Measurements from ENCODE around the gene BATF2. TPM values are rescaled to one million over a fixed set of nuclear protein-coding genes. Genes with fewer than 3 reads are reported as not detected.

Gene BATF2
- total RNA-seq: under 0.01 and 0.51 TPM in 2 replicates

GRCh38 chr11:64996710-64997380, at the start of gene BATF2:
Gene BATF2 (minus strand): TSS chr11:64996971. CDS start chr11:64996914, 57 bp downstream.

GRCh38 chr11:65040847-65041622, 44.3 kb upstream of the BATF2 start, which contains the start of gene SAC3D1:
Gene SAC3D1 (plus strand): TSS chr11:65041210. CDS start chr11:65041293, 83 bp downstream.

GRCh38 chr11:65027213-65028067, 30.7 kb upstream of the BATF2 start, which contains the start of gene SNX15:
Gene SNX15 (plus strand): TSS chr11:65027439. CDS start chr11:65027538, 99 bp downstream.

GRCh38 chr11:65013888-65014725, 17.3 kb upstream of the BATF2 start, which contains the start of gene ARL2:
Gene ARL2 (plus strand): TSS chr11:65014160. CDS start chr11:65014208, 48 bp downstream.

GRCh38 chr11:64971421-64972233, 25.1 kb downstream of the BATF2 start, which contains the start of gene MAJIN:
Gene MAJIN (minus strand): TSS chr11:64972108. CDS start chr11:64959405, 12,703 bp downstream.

Other genes with a start within 250 kb of the BATF2 start
- 0.60 and 1.2 TPM in 2 replicates for gene PYGM, start 237.0 kb downstream of the BATF2 start, total RNA-seq
- 72.2 and 125 TPM in 2 replicates for gene SF1, start 218.4 kb downstream of the BATF2 start, total RNA-seq
- gene MAP4K2, start 193.8 kb downstream of the BATF2 start, total RNA-seq: 11.0 and 19.2 TPM in 2 replicates
- 13.4 and 34.0 TPM in 2 replicates for gene MEN1, start 186.4 kb downstream of the BATF2 start, total RNA-seq
- under 0.01 and 0.32 TPM in 2 replicates for gene CDC42BPG, start 152.3 kb downstream of the BATF2 start, total RNA-seq
- gene EHD1, start 118.3 kb downstream of the BATF2 start, total RNA-seq: 40.4 and 211 TPM in 2 replicates
- gene ATG2A, start 79.8 kb downstream of the BATF2 start, total RNA-seq: 12.5 and 14.9 TPM in 2 replicates
- 16.0 and 21.0 TPM in 2 replicates for gene PPP2R5B, start 72.3 kb downstream of the BATF2 start, total RNA-seq
- not detected in 2 replicates for gene GPHA2, start 61.1 kb downstream of the BATF2 start, total RNA-seq
- gene MAJIN, start 24.9 kb downstream of the BATF2 start, total RNA-seq: under 0.01 TPM in 1 of 2 replicates, not detected in the other
- gene ARL2, start 17.2 kb upstream of the BATF2 start, total RNA-seq: 73.7 and 76.6 TPM in 2 replicates
- gene SNX15, start 30.5 kb upstream of the BATF2 start, total RNA-seq: 3.0 and 10.7 TPM in 2 replicates
- gene SAC3D1, start 44.2 kb upstream of the BATF2 start, total RNA-seq: 6.9 and 7.1 TPM in 2 replicates
- 17.3 and 19.9 TPM in 2 replicates for gene NAALADL1, start 61.6 kb upstream of the BATF2 start, total RNA-seq
- 1.8 and 6.0 TPM in 2 replicates for gene CDCA5, start 87.1 kb upstream of the BATF2 start, total RNA-seq
- gene ZFPL1, start 87.3 kb upstream of the BATF2 start, total RNA-seq: 23.5 and 33.7 TPM in 2 replicates
- gene VPS51, start 99.2 kb upstream of the BATF2 start, total RNA-seq: 108 and 163 TPM in 2 replicates
- 12.2 and 17.0 TPM in 2 replicates for gene TM7SF2, start 114.9 kb upstream of the BATF2 start, total RNA-seq
- gene ZNHIT2, start 120.7 kb upstream of the BATF2 start, total RNA-seq: 6.5 and 7.3 TPM in 2 replicates
- gene FAU, start 125.2 kb upstream of the BATF2 start, total RNA-seq: 104 and 213 TPM in 2 replicates
- 44.0 and 47.2 TPM in 2 replicates for gene MRPL49, start 125.3 kb upstream of the BATF2 start, total RNA-seq
- 25.2 and 38.0 TPM in 2 replicates for gene SYVN1, start 137.5 kb upstream of the BATF2 start, total RNA-seq
- gene SPDYC, start 173.3 kb upstream of the BATF2 start, total RNA-seq: not detected in 2 replicates
- 52.6 and 180 TPM in 2 replicates for gene CAPN1, start 185.0 kb upstream of the BATF2 start, total RNA-seq

All from smooth muscle cell of the umbilical artery (primary cell).